ENCODE measurements around the gene SPG7. TPM values are rescaled to one million over a fixed set of nuclear protein-coding genes. Genes with fewer than 3 reads are reported as not detected.
A peak's percentile ranks its signal among the peaks of the same experiment; 100 is the strongest.

Gene SPG7
- total RNA-seq, 4 donors from 2014 or later, result 58.8 to 94.3 (median 83.3) TPM

- WGBS, result 76% methylated on average over 12 of the region's 19 CpGs
- H3K27me3 ChIP-seq, result peaks cover 6 to 94% (median 35%) of the 10 kb centered on the region in 4 donors
- H3K27ac ChIP-seq (replicated peaks in 1 of 4), result no peak overlapping the region
Measured at GRCh38 chr16:89572485-89573205, 64.4 kb downstream of the SPG7 start.

DNA sequence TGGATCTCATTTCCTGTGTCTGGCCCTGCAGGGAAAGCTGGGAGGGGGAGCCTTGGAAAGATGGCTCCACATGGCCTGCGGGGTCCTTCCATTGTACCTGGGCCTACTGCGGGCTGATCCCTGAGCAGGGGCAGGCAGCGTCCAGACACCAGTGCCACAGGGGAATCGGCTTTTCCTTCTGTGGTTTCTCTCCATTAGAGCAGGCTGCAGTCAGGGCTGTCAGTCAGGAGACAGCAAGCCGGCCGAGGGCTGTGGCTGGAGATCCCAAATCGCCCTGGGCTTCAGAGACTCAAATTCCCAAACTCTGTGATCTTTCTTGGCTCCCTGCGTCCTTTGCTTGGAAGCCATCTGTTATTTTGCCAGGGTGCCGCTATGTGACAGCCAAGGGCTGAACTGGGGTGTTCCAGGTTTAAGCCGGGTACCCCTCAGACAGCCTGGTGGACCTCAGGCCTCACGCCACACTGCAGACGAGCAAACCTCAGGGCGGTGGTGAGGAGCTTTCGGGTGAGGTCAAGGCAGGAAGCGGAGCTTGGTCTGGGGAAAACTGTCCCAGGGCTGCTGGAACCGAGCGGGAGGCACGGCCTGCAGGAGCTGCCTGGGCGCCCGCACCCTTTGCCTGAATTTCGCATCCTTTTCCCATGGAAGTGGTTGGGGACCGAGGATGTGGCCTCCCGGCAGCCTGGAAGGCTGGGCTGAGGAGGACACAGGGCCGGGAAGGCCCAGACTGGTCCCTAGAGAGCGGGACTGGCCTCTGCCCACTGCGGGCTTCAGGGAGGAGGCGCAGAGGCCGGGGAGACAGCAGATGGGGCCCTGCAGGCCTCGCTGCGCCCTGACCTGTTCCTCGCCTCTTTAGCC is 65.8 kb downstream of the SPG7 start:
- 81% methylated on average over 20 of the region's 31 CpGs for WGBS
- intact Hi-C loops (cut with DNase I), result no loop called here

More at GRCh38 chr16:89572485-89573205, 64.4 kb downstream of the SPG7 start:
- intact Hi-C loops (cut with DNase I), result no loop called here
- DNase-seq (ENCODE audit: extremely low spot score), result no peak
- Histone ChIP-seq H3K9me3 (no peaks in the 10 kb centered on the region), H3K4me3 (no peak overlapping the region), H3K4me1 (peaks cover 22 to 40% (median 31%) of the 10 kb centered on the region in 4 donors), H3K36me3 (no peaks in the 10 kb centered on the region)
- TF ChIP-seq, protein P1, sequence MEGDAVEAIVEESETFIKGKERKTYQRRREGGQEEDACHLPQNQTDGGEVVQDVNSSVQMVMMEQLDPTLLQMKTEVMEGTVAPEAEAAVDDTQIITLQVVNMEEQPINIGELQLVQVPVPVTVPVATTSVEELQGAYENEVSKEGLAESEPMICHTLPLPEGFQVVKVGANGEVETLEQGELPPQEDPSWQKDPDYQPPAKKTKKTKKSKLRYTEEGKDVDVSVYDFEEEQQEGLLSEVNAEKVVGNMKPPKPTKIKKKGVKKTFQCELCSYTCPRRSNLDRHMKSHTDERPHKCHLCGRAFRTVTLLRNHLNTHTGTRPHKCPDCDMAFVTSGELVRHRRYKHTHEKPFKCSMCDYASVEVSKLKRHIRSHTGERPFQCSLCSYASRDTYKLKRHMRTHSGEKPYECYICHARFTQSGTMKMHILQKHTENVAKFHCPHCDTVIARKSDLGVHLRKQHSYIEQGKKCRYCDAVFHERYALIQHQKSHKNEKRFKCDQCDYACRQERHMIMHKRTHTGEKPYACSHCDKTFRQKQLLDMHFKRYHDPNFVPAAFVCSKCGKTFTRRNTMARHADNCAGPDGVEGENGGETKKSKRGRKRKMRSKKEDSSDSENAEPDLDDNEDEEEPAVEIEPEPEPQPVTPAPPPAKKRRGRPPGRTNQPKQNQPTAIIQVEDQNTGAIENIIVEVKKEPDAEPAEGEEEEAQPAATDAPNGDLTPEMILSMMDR (IDR thresholded peaks at IDR 0.05), result no peak
- TF ChIP-seq POLR2A (IDR thresholded peaks at IDR 0.05; ENCODE audit: low read depth) (no peak), POLR2AphosphoS5 (IDR thresholded peaks at IDR 0.05) (no peak), EP300 (IDR thresholded peaks at IDR 0.05) (no peak)

GRCh38 chr16:89574681-89575246 is 66.6 kb downstream of the SPG7 start:
- Histone ChIP-seq H3K9me3 (no peaks in the 10 kb centered on the region), H3K36me3 (no peaks in the 10 kb centered on the region), H3K27me3 (peaks cover 6 to 84% (median 30%) of the 10 kb centered on the region in 4 donors), H3K4me1 (peaks cover 22 to 40% (median 31%) of the 10 kb centered on the region in 4 donors), H3K27ac (replicated peaks in 1 of 4) (no peak overlapping the region), H3K4me3 (peak overlapping the region; percentile 35 to 49 (median 36))
- TF ChIP-seq, protein P1 (IDR thresholded peaks at IDR 0.05), result peak in 2 of 3 experiments; percentile 36 to 57
- TF ChIP-seq POLR2AphosphoS5 (IDR thresholded peaks at IDR 0.05), result no peak
- no peak for DNase-seq (ENCODE audit: extremely low spot score)
- intact Hi-C loops (cut with DNase I), result no loop called here
- 0% methylated on average over 7 of the region's 55 CpGs for WGBS

More for the DNA sequence above, 65.8 kb downstream of the SPG7 start:
- no peak for DNase-seq (ENCODE audit: extremely low spot score)
- H3K9me3 ChIP-seq, result no peaks in the 10 kb centered on the region
- TF ChIP-seq POLR2A (IDR thresholded peaks at IDR 0.05; ENCODE audit: low read depth) (no peak), POLR2AphosphoS5 (IDR thresholded peaks at IDR 0.05) (no peak), EP300 (IDR thresholded peaks at IDR 0.05) (no peak)
- TF ChIP-seq, protein P1 (IDR thresholded peaks at IDR 0.05), result no peak
- no peaks in the 10 kb centered on the region for H3K36me3 ChIP-seq
- peaks cover 22 to 40% (median 31%) of the 10 kb centered on the region in 4 donors for H3K4me1 ChIP-seq
- H3K27ac ChIP-seq (replicated peaks in 1 of 4), result no peak overlapping the region
- H3K4me3 ChIP-seq, result peak overlapping the region in 3 of 4 donors; percentile 35 to 49 (median 36)
- H3K27me3 ChIP-seq, result peaks cover 6 to 92% (median 34%) of the 10 kb centered on the region in 4 donors

GRCh38 chr16:89575247-89576152 is 67.3 kb downstream of the SPG7 start, which contains the start of gene CPNE7:
TSS of gene CPNE7 (plus strand) at chr16:89575758. CDS start at chr16:89575898, 140 bp downstream.
- peak within 1 kb of the TSS; percentile 35 to 49 (median 36) for H3K4me3 ChIP-seq
- H3K27me3 ChIP-seq, result peaks cover 6 to 77% (median 30%) of the 10 kb centered on the region in 4 donors
- H3K36me3 ChIP-seq, result no peaks in the 10 kb centered on the region
- peaks cover 22 to 40% (median 31%) of the 10 kb centered on the region in 4 donors for H3K4me1 ChIP-seq
- TF ChIP-seq POLR2A (IDR thresholded peaks at IDR 0.05; ENCODE audit: low read depth), result no peak
- TF ChIP-seq, protein P1 (IDR thresholded peaks at IDR 0.05), result no peak
- no peak for DNase-seq (ENCODE audit: extremely low spot score)
- H3K27ac ChIP-seq (replicated peaks in 1 of 4), result no peak within 1 kb of the TSS
- 4% methylated on average over 17 of the region's 103 CpGs for WGBS
- intact Hi-C loops (cut with DNase I), result no loop called here
- H3K9me3 ChIP-seq, result no peaks in the 10 kb centered on the region
